GM21737 (cell line): ENCODE measurements around the gene CCDC136.
A peak's percentile ranks its signal among the peaks of the same experiment; 100 is the strongest.

Experiments
- ATAC-seq: cut with Tn5 transposase; IDR thresholded peaks from one replicate; pipeline ENCODE4 v1.9.1; 2021; ENCODE audit warnings: mild to moderate bottlenecking, moderate library complexity; ENCODE audit not compliant: unreplicated experiment

Gene CCDC136

DNA sequence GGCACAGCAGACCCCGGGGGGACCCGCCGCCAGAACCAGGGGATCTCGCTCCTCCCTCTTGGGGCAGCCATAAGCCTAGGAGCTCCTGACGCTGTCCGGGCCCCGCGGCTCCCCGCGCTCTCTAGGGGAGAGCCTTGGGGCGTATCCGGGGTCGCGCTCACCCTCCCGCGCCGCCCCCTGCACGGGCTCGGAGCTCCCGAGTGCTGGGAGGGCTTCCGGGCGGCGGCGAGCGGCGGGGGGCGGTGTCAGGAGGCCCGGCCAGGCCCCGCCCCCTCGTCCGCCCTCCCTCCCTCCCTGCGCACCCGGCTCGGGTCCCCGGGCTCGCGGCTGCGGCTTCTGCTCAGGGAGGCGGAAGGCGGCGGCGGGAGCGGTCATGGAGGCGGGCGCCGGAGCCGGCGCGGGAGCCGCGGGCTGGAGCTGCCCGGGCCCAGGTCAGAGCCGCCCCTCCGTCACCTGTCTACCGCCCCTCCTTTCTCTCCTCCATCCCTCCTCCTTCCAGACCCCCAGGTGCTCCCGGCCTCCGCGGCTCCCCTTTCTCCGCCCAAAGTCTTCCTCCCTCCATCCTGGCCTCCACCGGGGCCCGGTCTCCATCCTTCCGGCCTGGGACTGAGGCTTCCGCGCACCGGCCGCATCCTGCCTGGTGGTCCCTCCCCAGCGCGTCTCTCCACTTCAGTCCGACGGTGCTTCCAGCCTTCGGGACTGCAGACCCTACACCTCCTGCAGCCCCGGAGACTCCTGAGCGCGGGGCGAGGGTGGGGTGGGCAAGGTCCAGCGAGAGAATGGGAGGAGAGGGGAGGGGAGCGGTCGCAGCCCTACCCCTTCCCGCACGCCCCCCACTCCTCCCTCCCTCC, at the start of gene CCDC136:
TSS of gene CCDC136 (plus strand) at position 848 of the 851 bp plus-strand sequence. CDS start 444 bp downstream, outside the sequence.
- peak; percentile 78 for ATAC-seq

DNA sequence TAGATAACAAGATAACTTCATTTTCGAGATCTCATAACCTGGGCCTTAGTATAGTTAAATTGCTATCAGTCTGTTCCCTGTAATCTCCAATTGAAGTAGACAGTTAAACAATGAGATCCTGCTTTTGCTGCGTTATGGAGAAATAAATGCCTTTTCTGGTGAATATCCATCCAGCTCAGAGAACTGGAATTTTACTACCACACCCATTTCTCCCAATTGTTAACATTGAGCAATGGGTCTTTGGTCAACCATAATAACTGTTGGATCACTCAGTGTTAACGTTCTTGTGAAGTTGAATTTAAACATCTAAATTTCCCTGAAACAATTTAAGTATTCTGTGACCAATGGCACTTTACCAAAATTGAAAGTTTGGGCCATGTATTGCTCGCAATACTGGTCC, 49.6 kb upstream of the CCDC136 start:
- ATAC-seq: no peak

GRCh38 chr7:128743112-128743772, 48.5 kb upstream of the CCDC136 start:
- ATAC-seq: no peak

DNA sequence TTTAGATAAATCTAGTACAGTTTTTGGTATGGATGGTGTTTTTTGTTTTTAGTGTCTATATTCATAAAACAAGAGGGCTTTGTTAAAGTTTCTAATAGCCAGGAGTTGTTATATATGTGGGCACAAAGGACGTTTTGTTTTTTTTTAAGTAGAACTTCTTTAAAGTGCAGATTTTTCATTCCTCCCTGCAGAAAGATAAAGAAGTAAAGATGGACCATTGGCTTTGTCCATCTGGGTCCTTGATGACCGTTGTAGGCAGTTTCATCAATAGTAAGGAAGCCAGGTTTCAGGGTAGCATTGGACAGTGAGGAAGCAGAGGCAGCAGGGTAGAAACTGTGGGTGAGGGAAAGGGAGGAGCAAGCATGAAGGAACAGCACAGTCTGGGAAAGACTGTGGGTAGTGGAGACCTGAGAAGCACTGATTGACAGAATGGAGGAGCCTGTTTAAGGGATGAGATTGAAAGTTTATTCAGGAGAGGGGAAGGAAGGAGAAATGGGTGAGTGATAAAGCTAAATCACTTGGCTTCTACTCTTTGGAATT, 47.3 kb upstream of the CCDC136 start:
- no peak for ATAC-seq

DNA sequence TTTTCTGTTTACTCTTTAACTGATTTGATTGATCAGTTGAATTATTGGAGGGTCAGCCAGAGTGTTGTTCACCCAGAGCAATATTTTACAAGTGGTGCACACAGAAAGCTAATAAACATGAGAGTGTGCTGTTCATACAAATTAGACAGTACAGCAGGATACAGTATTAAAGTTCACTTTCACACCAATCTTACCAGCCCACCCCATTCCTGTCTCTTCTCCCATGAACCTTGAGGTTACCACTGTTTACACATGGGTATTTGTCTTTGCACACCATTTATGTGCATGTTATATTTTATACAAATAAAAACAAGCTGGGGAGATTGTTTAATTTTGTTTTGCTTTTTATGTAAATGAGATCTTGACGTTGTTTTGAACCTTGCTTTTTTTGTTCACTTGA, 46.1 kb upstream of the CCDC136 start:
- ATAC-seq: no peak

GRCh38 chr7:128747327-128748079, 44.3 kb upstream of the CCDC136 start:
- no peak for ATAC-seq

- no peak for ATAC-seq
These were observed 39.5 kb upstream of the CCDC136 start for GRCh38 chr7:128752251-128752650.

DNA sequence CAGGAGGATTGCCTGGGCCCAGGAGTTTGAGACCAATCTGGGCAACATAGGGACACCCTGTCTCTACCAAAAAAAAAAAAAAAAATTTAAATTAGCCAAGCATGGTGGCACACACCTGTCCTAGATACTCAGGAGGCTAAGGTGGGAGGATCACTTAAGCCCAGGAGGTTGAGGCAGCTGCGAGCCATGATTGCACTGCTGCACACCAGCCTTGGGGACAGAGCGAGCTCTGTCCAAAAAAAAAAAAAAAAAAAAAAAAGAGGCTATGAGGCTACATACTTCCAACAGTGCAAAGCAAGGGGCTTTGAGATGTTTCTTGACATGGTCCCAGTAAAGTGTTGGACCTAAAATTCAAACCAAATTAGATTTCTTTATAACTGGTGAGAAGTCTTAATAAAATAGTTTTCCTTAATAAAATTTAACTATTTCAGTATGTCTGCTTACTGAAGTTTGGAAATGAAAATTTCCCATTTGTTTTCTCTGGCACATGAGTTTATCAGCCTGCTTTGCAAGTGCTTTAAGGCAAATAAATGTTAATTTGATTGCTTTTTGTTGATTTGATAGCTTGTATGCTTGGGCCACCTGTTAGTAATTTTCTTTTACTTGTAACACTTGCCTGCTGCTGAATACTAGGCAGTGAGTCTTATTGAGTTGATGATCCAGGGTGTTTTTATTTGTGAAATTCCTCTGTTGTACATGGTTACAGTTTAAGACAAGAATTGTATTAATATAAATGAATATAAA, 36.5 kb upstream of the CCDC136 start:
- no peak for ATAC-seq

DNA sequence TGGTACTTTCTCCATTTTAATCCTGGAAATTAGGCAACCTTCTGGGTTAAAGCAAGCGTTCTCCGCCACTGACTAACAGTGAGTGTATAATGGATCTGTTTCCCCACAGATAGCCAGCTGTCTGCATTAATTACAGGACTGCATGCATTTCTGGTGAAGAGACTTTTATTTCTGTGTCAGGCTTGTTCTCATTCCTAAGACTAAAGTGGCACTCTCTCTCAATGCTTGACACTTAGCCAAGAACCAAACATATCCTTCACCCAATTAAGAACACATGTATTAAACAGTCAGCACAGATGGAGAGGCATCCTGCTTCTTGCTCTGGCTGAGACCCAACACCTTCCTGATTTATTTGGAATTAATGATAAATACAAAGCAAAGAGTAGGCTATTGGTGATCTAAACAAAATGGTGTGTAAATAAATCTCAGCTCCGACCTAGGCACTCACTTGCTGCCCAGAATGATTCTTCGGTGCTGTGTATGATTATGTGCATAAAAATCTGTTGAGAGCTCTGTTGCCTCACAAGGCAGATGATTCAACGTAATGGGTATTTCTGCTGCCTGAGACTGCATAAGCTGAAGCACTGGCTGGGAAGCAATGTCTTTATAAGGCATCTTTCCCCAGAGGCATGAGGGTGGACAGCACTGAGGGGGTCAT, 35.8 kb upstream of the CCDC136 start:
- ATAC-seq: no peak

DNA sequence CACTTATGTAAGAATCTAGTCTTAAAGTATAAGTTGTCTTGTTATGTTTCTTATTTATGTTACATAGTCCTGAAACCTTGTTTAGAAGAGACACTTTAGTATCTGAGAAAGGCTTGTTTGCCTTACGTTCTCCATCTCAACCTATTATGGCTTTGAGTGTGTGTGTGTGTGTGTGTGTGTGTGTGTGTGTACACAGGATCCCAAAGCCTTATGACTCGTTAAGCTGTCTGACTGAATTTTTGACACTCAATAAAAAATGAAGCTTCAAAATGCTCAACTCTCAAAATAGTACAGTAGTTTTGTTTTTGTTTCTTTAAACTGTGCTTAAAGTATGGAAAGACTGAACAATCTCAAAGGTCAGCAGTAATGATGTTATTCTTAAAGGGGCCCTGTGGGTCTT, 34.6 kb upstream of the CCDC136 start:
- ATAC-seq: no peak

GRCh38 chr7:128758553-128758952, 33.2 kb upstream of the CCDC136 start:
- no peak for ATAC-seq

- no peak for ATAC-seq
These were observed 32.5 kb upstream of the CCDC136 start for GRCh38 chr7:128759242-128759641.

DNA sequence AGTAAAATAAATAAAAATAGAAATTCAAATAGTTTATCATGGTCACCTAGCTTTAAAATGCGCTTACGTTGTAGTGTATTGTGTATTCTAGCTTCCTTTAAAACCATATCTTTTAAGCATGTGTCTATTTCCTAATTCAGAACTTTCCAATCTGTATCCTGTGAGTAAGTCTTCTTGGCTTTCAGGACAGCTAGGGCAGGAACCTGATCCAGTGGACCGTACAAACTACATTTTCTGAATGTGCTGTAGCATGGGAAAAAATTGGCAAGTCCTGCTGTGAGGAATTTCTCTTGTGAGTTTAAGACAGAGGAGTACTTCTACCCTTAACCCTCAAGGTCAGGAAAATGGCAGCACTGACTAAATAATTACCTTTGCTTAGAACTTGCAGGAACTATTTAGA, 28.2 kb upstream of the CCDC136 start:
- ATAC-seq: no peak

DNA sequence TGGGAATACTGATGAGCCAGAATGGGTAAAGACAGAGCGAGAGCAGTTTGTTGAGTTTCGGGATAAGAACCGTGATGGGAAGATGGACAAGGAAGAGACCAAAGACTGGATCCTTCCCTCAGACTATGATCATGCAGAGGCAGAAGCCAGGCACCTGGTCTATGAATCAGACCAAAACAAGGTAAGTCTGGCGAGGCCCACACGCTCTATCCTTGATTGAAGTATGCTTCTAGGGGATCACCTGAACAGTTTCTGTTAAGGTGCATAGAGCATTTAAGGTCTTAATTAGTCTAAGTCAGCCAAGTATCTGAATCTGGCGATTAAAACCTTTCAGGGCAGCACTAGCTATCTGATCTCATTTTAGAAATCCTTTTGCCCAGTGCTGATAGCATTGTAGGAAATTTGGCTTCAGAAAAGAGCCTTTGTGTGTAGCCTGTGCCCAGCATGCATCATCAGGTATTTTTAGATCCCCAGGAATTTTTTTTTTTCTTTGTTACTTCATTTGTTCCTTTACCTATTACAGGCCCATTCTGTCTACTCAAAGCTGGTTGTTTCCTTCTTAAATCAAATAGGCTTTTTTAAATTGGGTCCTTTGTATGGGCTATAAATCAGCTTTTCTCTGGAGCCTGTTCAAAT, 24.2 kb upstream of the CCDC136 start:
- no peak for ATAC-seq

- no peak for ATAC-seq
These were observed 21.5 kb upstream of the CCDC136 start for GRCh38 chr7:128770233-128770632.

DNA sequence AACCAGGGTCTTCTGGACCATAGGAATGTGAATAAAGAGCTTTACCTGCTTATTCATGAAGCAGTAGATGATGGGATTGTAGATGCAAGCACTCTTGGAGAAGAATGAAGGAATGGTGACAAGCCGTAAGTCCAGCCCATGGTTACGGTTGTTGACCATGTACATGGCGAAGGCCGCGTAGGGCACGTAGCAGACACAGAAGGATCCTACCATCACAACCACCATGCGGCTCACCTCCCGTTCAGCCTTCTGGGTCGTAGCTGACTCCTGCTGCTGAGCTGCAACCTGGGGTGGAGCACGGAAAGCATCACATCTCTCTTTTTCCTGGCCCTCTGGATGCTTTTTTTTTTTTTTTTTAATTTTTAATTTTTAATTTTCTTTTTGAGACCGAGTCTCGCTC, 18.2 kb upstream of the CCDC136 start:
- ATAC-seq: no peak

DNA sequence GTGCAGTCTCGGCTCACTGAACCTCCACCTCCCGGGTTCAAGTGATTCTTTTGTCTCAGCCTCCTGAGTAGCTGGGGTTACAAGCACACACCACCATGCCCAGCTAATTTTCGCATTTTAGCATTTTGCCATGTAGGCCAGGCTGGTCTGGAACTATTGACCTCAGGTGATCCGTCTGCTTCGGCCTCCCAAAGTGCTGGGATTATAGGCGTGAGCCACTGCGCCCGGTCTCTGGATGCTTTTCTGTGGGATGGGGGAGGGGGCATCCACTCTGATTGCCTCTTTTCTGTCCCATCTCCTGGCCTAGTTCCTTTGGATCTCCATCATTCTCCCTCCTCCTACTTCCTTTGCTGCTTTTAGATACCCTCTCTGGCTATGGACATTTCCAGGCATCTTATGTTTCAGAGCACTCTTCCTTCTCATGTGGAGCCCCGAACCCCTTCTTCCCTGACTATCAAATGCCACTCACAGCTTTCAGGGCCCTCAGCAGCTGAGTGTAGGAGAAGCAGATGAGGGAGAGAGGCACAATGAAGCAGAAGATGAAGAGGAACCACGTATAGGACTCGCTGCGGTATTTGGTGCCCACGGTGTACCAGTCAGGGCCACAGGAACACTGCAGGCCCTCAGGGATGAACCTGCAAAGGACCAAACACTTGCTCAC, 17.6 kb upstream of the CCDC136 start:
- no peak for ATAC-seq

- no peak for ATAC-seq
These were observed 16.8 kb upstream of the CCDC136 start for GRCh38 chr7:128774921-128775320.
